HCT116 (cell line): ENCODE results near the gene NLRP7. TPM values are rescaled to one million over a fixed set of nuclear protein-coding genes. Genes with fewer than 3 reads are reported as not detected.
"Not testable (repeated sequence)": the region's sequence is repeated elsewhere in the genome, so short reads cannot be mapped to it uniquely, and the experiment has no call there.

ENCODE experiments used
- ATAC-seq: fragments of 200-7000 bp; cut with Tn5 transposase; 2 replicates; pipeline ENCODE4 v1.9.1; 2020; ENCODE audit warnings: mild to moderate bottlenecking, moderate library complexity
- BruUV-seq: library from RNA; stranded (reverse); fragments of 400-500 nt; replicated peaks from 2 replicates; lab custom pipeline; 2021; lab: Mats Ljungman, UMichigan
- CTCF ChIA-PET: fragments of 300-600 bp; sonication (Branson Sonifier 250); formaldehyde crosslinking; loops from one replicate; lab custom pipeline; 2021; ENCODE audit warnings: antibody characterized with exemption; lab: Charles Lee
- POLR2A ChIA-PET: fragments of 300-600, 350-600 bp; sonication (Branson Sonifier 250); formaldehyde crosslinking; loops from one replicate; lab custom pipeline; 2021; ENCODE audit warnings: antibody characterized with exemption; lab: Charles Lee
- RAD21 ChIA-PET, 2 experiments: fragments of 300-600 bp; sonication (Branson Sonifier 250); formaldehyde crosslinking; loops; one replicate each; lab custom pipeline; 2023; ENCODE audit warnings: low total read pairs in 2 of 2; ENCODE audit not compliant: uncharacterized antibody in 2 of 2, unreplicated experiment in 2 of 2, low non-redundant PET in 1 of 2; lab: Charles Lee
- DNase-seq: peaks from one replicate; pipeline ENCODE4 v3.0.0-alpha.2; 2010; ENCODE audit warnings: low read depth, low spot score
- H2AFZ ChIP-seq: fragments of 200-600 bp; shearing (Covaris generic), sonication (generic); 2 replicates; pipeline ENCODE4 v1.6.1; 2017; ENCODE audit warnings: low read depth, mixed run types, mixed read lengths, antibody characterized with exemption, low read length; ENCODE audit not compliant: poor library complexity, severe bottlenecking
- H3K27ac ChIP-seq: 2 replicates; pipeline ENCODE4 v1.5.1; 2012; ENCODE audit warnings: low read depth, low read length
- H3K27me3 ChIP-seq: fragments of 200-600 bp; sonication (generic); 2 replicates; pipeline ENCODE4 v1.6.1; 2016; ENCODE audit warnings: mixed run types, low read length, mixed read lengths; ENCODE audit not compliant: insufficient read depth
- H3K36me3 ChIP-seq, 2 experiments: fragments of 200-500 bp in 1 of 2; fragments of 200-600 bp in 1 of 2; sonication (Bioruptor generic) in 1 of 2; sonication (generic) in 1 of 2; 2 replicates each; pipeline versions ENCODE4 v1.5.1 to v1.6.1; 2014 to 2016; ENCODE audit warnings: low read length in 2 of 2, inconsistent platforms in 1 of 2, mixed read lengths in 1 of 2, mixed run types in 1 of 2; ENCODE audit not compliant: insufficient read depth in 2 of 2, control insufficient read depth in 1 of 2
- H3K4me1 ChIP-seq, 2 experiments: fragments of 200-600 bp in 1 of 2; sonication (generic) in 1 of 2; 2 replicates each; pipeline versions ENCODE4 v1.5.1 to v1.6.1; 2012 to 2017; ENCODE audit warnings: low read length in 2 of 2, inconsistent platforms in 1 of 2, mild to moderate bottlenecking in 1 of 2, mixed read lengths in 1 of 2, mixed run types in 1 of 2, moderate library complexity in 1 of 2; ENCODE audit not compliant: insufficient read depth in 2 of 2, control insufficient read depth in 1 of 2
- H3K4me2 ChIP-seq: fragments of 200-600 bp; sonication (generic); 2 replicates; pipeline ENCODE4 v1.6.1; 2017; ENCODE audit warnings: mixed run types, low read length, mixed read lengths
- H3K4me3 ChIP-seq, 2 experiments: fragments of 200-600 bp in 1 of 2; sonication (generic) in 1 of 2; replicated peaks in 1 of 2; 2 replicates each; pipeline ENCODE4 v1.5.1; 2011 to 2016; ENCODE audit warnings: low read length in 2 of 2, control low read depth in 1 of 2, low read depth in 1 of 2, mild to moderate bottlenecking in 1 of 2, mixed read lengths in 1 of 2, mixed run types in 1 of 2
- H3K79me2 ChIP-seq: fragments of 200-600 bp; sonication (generic); 2 replicates; pipeline ENCODE4 v1.6.1; 2017; ENCODE audit warnings: mild to moderate bottlenecking, mixed run types, low read length, moderate library complexity, mixed read lengths; ENCODE audit not compliant: insufficient read depth
- H3K9ac ChIP-seq: fragments of 200-600 bp; sonication (generic); 2 replicates; pipeline ENCODE4 v1.6.1; 2016; ENCODE audit warnings: low read length, mixed read lengths
- H3K9me2 ChIP-seq: fragments of 200-600 bp; sonication (generic), shearing (Covaris generic); 2 replicates; pipeline ENCODE4 v1.6.1; 2017; ENCODE audit warnings: mixed run types, mild to moderate bottlenecking, moderate library complexity; ENCODE audit not compliant: insufficient read depth
- H3K9me3 ChIP-seq, 2 experiments: fragments of 200-500 bp in 1 of 2; fragments of 200-600 bp in 1 of 2; sonication (Bioruptor generic) in 1 of 2; sonication (generic) in 1 of 2; 2 replicates each; pipeline ENCODE4 v1.6.1; 2014 to 2017; ENCODE audit warnings: low read length in 2 of 2, mixed read lengths in 2 of 2, inconsistent platforms in 1 of 2, low read depth in 1 of 2, mild to moderate bottlenecking in 1 of 2, mixed run types in 1 of 2, moderate library complexity in 1 of 2; ENCODE audit not compliant: control insufficient read depth in 1 of 2, insufficient read depth in 1 of 2
- H4K20me1 ChIP-seq: fragments of 200-600 bp; sonication (generic), shearing (Covaris generic); 2 replicates; pipeline ENCODE4 v1.6.1; 2017; ENCODE audit warnings: mixed run types, mild to moderate bottlenecking, moderate library complexity; ENCODE audit not compliant: insufficient read depth
- ATF3 ChIP-seq: IDR thresholded peaks from 2 replicates; pipeline ENCODE4 v1.6.1; 2012
- CTCF ChIP-seq, 3 experiments: fragments of 200-600 bp in 1 of 3; sonication (generic) in 1 of 3; IDR thresholded peaks in 2 of 3; conservative IDR thresholded peaks in 1 of 3; 2 replicates each; pipeline ENCODE4 v1.5.1; 2012 to 2017; ENCODE audit warnings: low read depth in 2 of 3, low read length in 2 of 3, antibody characterized with exemption in 1 of 3, borderline replicate concordance in 1 of 3, control low read depth in 1 of 3, mild to moderate bottlenecking in 1 of 3, mixed read lengths in 1 of 3, mixed run types in 1 of 3, moderate library complexity in 1 of 3; ENCODE audit not compliant: insufficient read depth in 1 of 3
- FOSL1 ChIP-seq: IDR thresholded peaks from 2 replicates; pipeline ENCODE4 v1.6.1; 2012; ENCODE audit warnings: low read depth
- MAX ChIP-seq: IDR thresholded peaks from 2 replicates; pipeline ENCODE4 v1.6.1; 2012
- POLR2A ChIP-seq: IDR thresholded peaks from 2 replicates; pipeline ENCODE4 v1.7.0; 2011; ENCODE audit warnings: borderline replicate concordance; ENCODE audit not compliant: insufficient read depth, insufficient read length; ENCODE audit errors: extremely low read depth
- SIN3A ChIP-seq: IDR thresholded peaks from 2 replicates; pipeline ENCODE4 v1.6.1; 2012; ENCODE audit warnings: low read depth
- TCF7L2 ChIP-seq: IDR thresholded peaks from 2 replicates; pipeline ENCODE4 v1.7.0; 2011; ENCODE audit warnings: borderline replicate concordance, inconsistent platforms; ENCODE audit not compliant: insufficient read depth, insufficient read length; ENCODE audit errors: extremely low read depth
- ZFX ChIP-seq: fragments of 450-650 bp; IDR thresholded peaks from 2 replicates; pipeline ENCODE4 v1.6.1; 2017
- intact Hi-C: fragments of 100-400 bp; cut with micrococcal nuclease; formaldehyde crosslinking; loops from 2 replicates; pipeline ENCODE4 v1.10.0; 2022
- total RNA-seq: library from RNA; stranded (reverse); gene quantifications from one replicate; pipeline ENCODE4 v1.2.1, GENCODE V29; 2021; ENCODE audit not compliant: unreplicated experiment

NLRP7 gene
- total RNA-seq, 1 experiment from 2014 or later = not detected

- no peaks in the 10 kb centered on the region for H3K9me3 ChIP-seq
- ChIA-PET CTCF (no interaction called here), POLR2A (no interaction called here)
Observed at GRCh38 chr19:54916822-54917221, 30.5 kb downstream of the NLRP7 start.

GRCh38 chr19:54907899-54908298 is 39.4 kb downstream of the NLRP7 start:
- POLR2A ChIA-PET, H3K9ac ChIP-seq, H3K4me2 ChIP-seq, H3K27me3 ChIP-seq, H3K9me2 ChIP-seq, H3K79me2 ChIP-seq, BruUV-seq, H4K20me1 ChIP-seq, CTCF ChIA-PET, H3K4me1 ChIP-seq, ATAC-seq, H3K36me3 ChIP-seq, H3K4me3 ChIP-seq, H2AFZ ChIP-seq, H3K27ac ChIP-seq, intact Hi-C loops, DNase-seq, H3K9me3 ChIP-seq, RAD21 ChIA-PET: not testable (repeated sequence)

More at GRCh38 chr19:54916822-54917221, 30.5 kb downstream of the NLRP7 start:
- H3K4me2 ChIP-seq = no peak overlapping the region
- no peaks in the 10 kb centered on the region for H3K9me2 ChIP-seq
- no peaks in the 10 kb centered on the region for H3K79me2 ChIP-seq
- no TSS peak for BruUV-seq
- H3K27ac ChIP-seq = no peak overlapping the region
- intact Hi-C loops = no loop called here
- RAD21 ChIA-PET = no interaction called here
- H3K27me3 ChIP-seq = no peaks in the 10 kb centered on the region
- no peaks in the 10 kb centered on the region for H3K36me3 ChIP-seq
- no peak overlapping the region for H3K9ac ChIP-seq
- no peak overlapping the region for H2AFZ ChIP-seq
- no peaks in the 10 kb centered on the region for H3K4me1 ChIP-seq
- DNase-seq (no peak), ATAC-seq (no peak)
- TF ChIP-seq ATF3 (no peak), FOSL1 (no peak), ZFX (no peak), MAX (no peak), POLR2A (no peak), CTCF (IDR thresholded peaks at IDR 0.05 in 2 of 3, conservative IDR thresholded peaks at IDR 0.05 in 1 of 3; ENCODE audit: borderline replicate concordance in 1 of 3, insufficient read depth in 1 of 3, low read depth in 2 of 3, low read length in 2 of 3) (no peak), TCF7L2 (no peak), SIN3A (no peak)
- no peaks in the 10 kb centered on the region for H4K20me1 ChIP-seq
- H3K4me3 ChIP-seq = no peak overlapping the region
